ENCODE data around the gene C16orf54. TPM values are rescaled to one million over a fixed set of nuclear protein-coding genes. Genes with fewer than 3 reads are reported as not detected.

C16orf54 gene
- total RNA-seq, 1 experiment from 2014 or later, result not detected

DNA sequence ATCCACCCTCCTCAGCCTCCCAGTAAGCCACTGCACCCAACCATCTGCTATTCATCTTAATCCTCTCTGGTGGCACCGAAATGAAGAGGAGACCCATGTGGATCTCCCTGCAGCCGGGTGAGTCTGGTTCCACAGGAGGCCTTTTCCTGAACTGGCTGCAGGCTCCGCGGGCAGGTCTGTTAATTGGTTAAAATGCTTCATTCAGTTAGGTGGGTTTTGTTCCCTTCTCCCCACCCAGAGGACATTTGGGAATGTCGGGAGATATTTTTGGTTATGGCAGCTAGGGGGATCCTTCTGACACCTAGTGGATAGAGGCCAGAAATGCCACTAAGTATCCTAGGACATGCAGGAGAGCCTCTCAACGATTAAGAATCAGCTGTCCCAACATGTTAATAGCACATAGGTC, 16.7 kb downstream of the C16orf54 start:
- Histone ChIP-seq H2AFZ (peak overlapping the region; percentile 74; the same call in 1 of the 2 replicates), H3K4me1 (replicated peaks; ENCODE audit: insufficient read depth) (no peaks in the 10 kb centered on the region), H3K9me2 (ENCODE audit: insufficient read depth) (no peaks in the 10 kb centered on the region), H3K4me3 (no peak overlapping the region; the same call in 1 of the 2 replicates), H4K20me1 (ENCODE audit: insufficient read depth) (no peaks in the 10 kb centered on the region), H3K79me2 (ENCODE audit: low read depth) (no peaks in the 10 kb centered on the region), H3F3A (ENCODE audit: insufficient read depth, low read depth) (no peaks in the 10 kb centered on the region), H3K9me3 (ENCODE audit: insufficient read depth, low read depth) (no peaks in the 10 kb centered on the region), H3K27me3 (ENCODE audit: insufficient read depth, low read depth) (no peaks in the 10 kb centered on the region), H3K27ac (no peak overlapping the region), H3K4me2 (peak overlapping the region; percentile 66), H3K36me3 (ENCODE audit: low read depth) (no peaks in the 10 kb centered on the region)
- intact Hi-C loops (cut with micrococcal nuclease; ENCODE audit: unreplicated experiment), result loop anchor here (1.0 to 10.0 kb wide), 2 partner anchors 61 to 754 kb away; partner anchors contain the start of genes KIF22 and SPNS1
- no TSS peak for BruUV-seq (replicated peaks)
- DNase-seq, result peak; percentile 37 to 53
- TF ChIP-seq, protein P1, sequence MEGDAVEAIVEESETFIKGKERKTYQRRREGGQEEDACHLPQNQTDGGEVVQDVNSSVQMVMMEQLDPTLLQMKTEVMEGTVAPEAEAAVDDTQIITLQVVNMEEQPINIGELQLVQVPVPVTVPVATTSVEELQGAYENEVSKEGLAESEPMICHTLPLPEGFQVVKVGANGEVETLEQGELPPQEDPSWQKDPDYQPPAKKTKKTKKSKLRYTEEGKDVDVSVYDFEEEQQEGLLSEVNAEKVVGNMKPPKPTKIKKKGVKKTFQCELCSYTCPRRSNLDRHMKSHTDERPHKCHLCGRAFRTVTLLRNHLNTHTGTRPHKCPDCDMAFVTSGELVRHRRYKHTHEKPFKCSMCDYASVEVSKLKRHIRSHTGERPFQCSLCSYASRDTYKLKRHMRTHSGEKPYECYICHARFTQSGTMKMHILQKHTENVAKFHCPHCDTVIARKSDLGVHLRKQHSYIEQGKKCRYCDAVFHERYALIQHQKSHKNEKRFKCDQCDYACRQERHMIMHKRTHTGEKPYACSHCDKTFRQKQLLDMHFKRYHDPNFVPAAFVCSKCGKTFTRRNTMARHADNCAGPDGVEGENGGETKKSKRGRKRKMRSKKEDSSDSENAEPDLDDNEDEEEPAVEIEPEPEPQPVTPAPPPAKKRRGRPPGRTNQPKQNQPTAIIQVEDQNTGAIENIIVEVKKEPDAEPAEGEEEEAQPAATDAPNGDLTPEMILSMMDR (conservative IDR thresholded peaks at IDR 0.05), result peak; percentile 84
- no peak for TF ChIP-seq EZH2 (IDR thresholded peaks at IDR 0.05; ENCODE audit: low read depth)
- POLR2A ChIA-PET (ENCODE audit: unreplicated experiment), result no interaction called here
- CTCF ChIA-PET, result interaction anchor here (0.6 to 1.3 kb wide), 6 partner anchors 29 to 395 kb away, joined by 3 to 9 read pairs (median 4); partner anchors contain the start of genes KIF22 and QPRT

DNA sequence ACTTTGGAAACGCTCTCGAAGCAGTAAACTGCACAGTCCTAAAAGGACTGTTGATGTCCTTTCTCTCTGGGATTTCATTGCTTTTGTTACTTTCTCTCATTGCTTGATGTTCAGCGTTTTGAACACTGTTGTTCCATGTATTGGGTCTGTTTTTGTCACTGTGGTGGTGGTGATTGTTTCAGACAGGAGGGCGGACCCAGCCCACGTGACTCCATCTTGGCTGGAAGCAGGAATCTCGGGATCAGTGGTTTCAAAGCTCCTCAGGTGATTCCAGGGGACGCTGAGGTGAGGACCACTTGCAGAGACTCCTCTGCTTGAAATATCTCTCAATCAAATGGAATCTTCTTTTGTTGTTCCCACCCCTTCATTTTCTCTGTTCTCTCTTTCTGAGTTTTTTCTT, 18.3 kb downstream of the C16orf54 start:
- Histone ChIP-seq H3K9me3 (ENCODE audit: insufficient read depth, low read depth) (no peaks in the 10 kb centered on the region), H3K4me2 (no peak overlapping the region), H3K4me1 (replicated peaks; ENCODE audit: insufficient read depth) (no peaks in the 10 kb centered on the region), H3F3A (ENCODE audit: insufficient read depth, low read depth) (no peaks in the 10 kb centered on the region), H3K9me2 (ENCODE audit: insufficient read depth) (no peaks in the 10 kb centered on the region), H3K79me2 (ENCODE audit: low read depth) (no peaks in the 10 kb centered on the region), H4K20me1 (ENCODE audit: insufficient read depth) (no peaks in the 10 kb centered on the region), H2AFZ (no peak overlapping the region), H3K36me3 (ENCODE audit: low read depth) (no peaks in the 10 kb centered on the region), H3K4me3 (no peak overlapping the region), H3K27me3 (ENCODE audit: insufficient read depth, low read depth) (no peaks in the 10 kb centered on the region), H3K27ac (no peak overlapping the region)
- no peak for DNase-seq
- TF ChIP-seq EZH2 (IDR thresholded peaks at IDR 0.05; ENCODE audit: low read depth), result no peak
- TF ChIP-seq, protein P1 (conservative IDR thresholded peaks at IDR 0.05), result no peak
- BruUV-seq (replicated peaks), result no TSS peak
- ChIA-PET CTCF (no interaction called here), POLR2A (ENCODE audit: unreplicated experiment) (no interaction called here)
- intact Hi-C loops (cut with micrococcal nuclease; ENCODE audit: unreplicated experiment), result loop anchor here (10.0 kb wide), 1 partner anchor 753 kb away; the partner anchor contains the start of gene SPNS1

DNA sequence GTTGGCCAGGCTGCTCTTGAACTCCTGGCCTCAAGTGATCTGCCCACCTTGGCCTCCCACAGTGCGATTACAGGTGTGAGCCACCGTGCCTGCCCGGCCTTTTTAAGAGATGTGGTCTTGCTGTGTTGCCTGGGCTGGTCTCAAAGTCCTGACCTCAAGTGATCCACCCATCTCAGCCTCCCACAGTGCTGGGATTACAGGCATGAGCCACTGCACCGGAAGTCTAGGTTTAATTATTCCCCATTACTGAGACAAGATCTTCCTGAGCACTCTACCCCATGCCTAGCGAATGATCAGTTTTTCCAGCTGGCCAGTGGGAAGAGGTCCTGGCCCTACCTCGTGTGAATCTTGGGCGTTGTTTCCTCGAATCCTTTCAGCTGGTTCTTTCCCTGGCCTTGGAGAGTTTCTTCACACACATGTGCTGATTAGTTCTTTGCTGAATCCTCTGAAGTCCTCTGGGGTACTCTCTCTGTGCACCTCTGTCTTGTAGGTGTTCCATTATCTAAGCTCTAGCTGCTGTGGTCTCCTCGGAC, 18.9 kb downstream of the C16orf54 start:
- DNase-seq, result no peak
- Histone ChIP-seq H3F3A (ENCODE audit: insufficient read depth, low read depth) (no peaks in the 10 kb centered on the region), H3K4me2 (no peak overlapping the region), H3K9me2 (ENCODE audit: insufficient read depth) (no peaks in the 10 kb centered on the region), H4K20me1 (ENCODE audit: insufficient read depth) (no peaks in the 10 kb centered on the region), H3K27me3 (ENCODE audit: insufficient read depth, low read depth) (no peaks in the 10 kb centered on the region), H2AFZ (no peak overlapping the region), H3K79me2 (ENCODE audit: low read depth) (no peaks in the 10 kb centered on the region), H3K27ac (no peak overlapping the region), H3K36me3 (ENCODE audit: low read depth) (no peaks in the 10 kb centered on the region), H3K4me3 (no peak overlapping the region), H3K9me3 (ENCODE audit: insufficient read depth, low read depth) (no peaks in the 10 kb centered on the region), H3K4me1 (replicated peaks; ENCODE audit: insufficient read depth) (no peaks in the 10 kb centered on the region)
- ChIA-PET CTCF (no interaction called here), POLR2A (ENCODE audit: unreplicated experiment) (no interaction called here)
- intact Hi-C loops (cut with micrococcal nuclease; ENCODE audit: unreplicated experiment), result loop anchor here (10.0 kb wide), 1 partner anchor 752 kb away; the partner anchor contains the start of gene SPNS1
- TF ChIP-seq, protein P1 (conservative IDR thresholded peaks at IDR 0.05), result no peak
- TF ChIP-seq EZH2 (IDR thresholded peaks at IDR 0.05; ENCODE audit: low read depth), result no peak
- BruUV-seq (replicated peaks), result no TSS peak

Data from PC-9 (cell line).